HEK293 (cell line): ENCODE measurements around the gene P4HA2.

ENCODE experiments used
- CTCF ChIA-PET: fragments of 350-600 bp; formaldehyde crosslinking; extraction: SDS; loops from one replicate; lab custom pipeline; 2021; ENCODE audit warnings: antibody characterized with exemption; lab: Yijun Ruan, JAX
- POLR2A ChIA-PET: fragments of 300-600 bp; formaldehyde crosslinking; extraction: SDS; loops from one replicate; lab custom pipeline; 2020; ENCODE audit warnings: antibody characterized with exemption, inconsistent platforms; lab: Yijun Ruan, JAX
- H3K27ac ChIP-seq: fragments of 200-500 bp; sonication (Bioruptor generic); 2 replicates; pipeline ENCODE4 v1.5.1; 2014; ENCODE audit warnings: low read depth, low read length, control low read depth, inconsistent platforms; ENCODE audit errors: extremely low read depth
- H3K36me3 ChIP-seq, 2 experiments: fragments of 200-500 bp in 1 of 2; sonication (Bioruptor generic) in 1 of 2; 1 replicate in 1 of 2; 2 replicates in 1 of 2; pipeline ENCODE4 v1.5.1; 2014 to 2017; ENCODE audit warnings: inconsistent platforms in 2 of 2, low read length in 2 of 2; ENCODE audit not compliant: control insufficient read depth in 2 of 2, insufficient read depth in 1 of 2
- H3K4me1 ChIP-seq: fragments of 200-500 bp; sonication (Bioruptor generic); 2 replicates; pipeline ENCODE4 v1.5.1; 2014; ENCODE audit warnings: mild to moderate bottlenecking, low read length, inconsistent platforms; ENCODE audit not compliant: control insufficient read depth, insufficient read depth
- H3K4me3 ChIP-seq: 2 replicates; pipeline ENCODE4 v1.5.1; 2011; ENCODE audit warnings: low read depth, mild to moderate bottlenecking, control low read depth, low read length, moderate library complexity
- H3K9me3 ChIP-seq: fragments of 200-500 bp; sonication (Bioruptor generic); 2 replicates; pipeline ENCODE4 v1.5.1; 2014; ENCODE audit warnings: low read depth, low read length, inconsistent platforms; ENCODE audit not compliant: control insufficient read depth, insufficient read depth
- ATF2 ChIP-seq: fragments of 450-650 bp; formaldehyde crosslinking; IDR thresholded peaks from 2 replicates; pipeline ENCODE4 v1.5.1; 2016; ENCODE audit warnings: missing biosample characterization, missing genetic modification characterization, low read depth
- FEZF1 ChIP-seq: fragments of 450-650 bp; formaldehyde crosslinking; IDR thresholded peaks from 2 replicates; pipeline ENCODE4 v1.5.1; 2016; ENCODE audit warnings: missing biosample characterization, missing genetic modification characterization
- GLI4 ChIP-seq: fragments of 450-650 bp; formaldehyde crosslinking; IDR thresholded peaks from 2 replicates; pipeline ENCODE4 v1.5.1; 2016; ENCODE audit warnings: missing biosample characterization, missing genetic modification characterization
- HOXA7 ChIP-seq: sonication (generic); formaldehyde crosslinking; IDR thresholded peaks from 2 replicates; pipeline ENCODE4 v1.8.1; 2022; ENCODE audit warnings: missing genetic modification reagents, borderline replicate concordance
- KLF16 ChIP-seq: fragments of 450-650 bp; formaldehyde crosslinking; IDR thresholded peaks from 2 replicates; pipeline ENCODE4 v1.5.1; 2017; ENCODE audit warnings: missing biosample characterization, missing genetic modification characterization
- OSR2 ChIP-seq: fragments of 450-650 bp; formaldehyde crosslinking; IDR thresholded peaks from 2 replicates; pipeline ENCODE4 v1.5.1; 2016; ENCODE audit warnings: missing biosample characterization, missing genetic modification characterization
- PRDM1 ChIP-seq: fragments of 450-650 bp; formaldehyde crosslinking; IDR thresholded peaks from 2 replicates; pipeline ENCODE4; 2016; ENCODE audit warnings: missing biosample characterization, missing genetic modification characterization
- SCRT2 ChIP-seq: fragments of 450-650 bp; formaldehyde crosslinking; IDR thresholded peaks from 2 replicates; pipeline ENCODE4 v1.5.1; 2016; ENCODE audit warnings: missing biosample characterization, missing genetic modification characterization
- SP2 ChIP-seq: fragments of 450-650 bp; formaldehyde crosslinking; IDR thresholded peaks from 2 replicates; pipeline ENCODE4 v1.5.1; 2016; ENCODE audit warnings: missing biosample characterization, missing genetic modification characterization
- ZBTB1 ChIP-seq: fragments of 450-650 bp; formaldehyde crosslinking; IDR thresholded peaks from 2 replicates; pipeline ENCODE4 v1.5.1; 2016; ENCODE audit warnings: missing biosample characterization, missing genetic modification characterization
- ZBTB7A ChIP-seq: fragments of 450-650 bp; formaldehyde crosslinking; IDR thresholded peaks from 2 replicates; pipeline ENCODE4 v1.5.1; 2016; ENCODE audit warnings: low read depth, missing biosample characterization, missing genetic modification characterization
- ZNF132 ChIP-seq: fragments of 450-650 bp; formaldehyde crosslinking; IDR thresholded peaks from 2 replicates; pipeline ENCODE4 v1.5.1; 2017; ENCODE audit warnings: missing biosample characterization, missing genetic modification characterization, borderline replicate concordance
- ZNF133 ChIP-seq: fragments of 450-650 bp; formaldehyde crosslinking; IDR thresholded peaks from 2 replicates; pipeline ENCODE4 v1.5.1; 2016; ENCODE audit warnings: missing biosample characterization, missing genetic modification characterization
- ZNF214 ChIP-seq: fragments of 450-650 bp; formaldehyde crosslinking; IDR thresholded peaks from 2 replicates; pipeline ENCODE4 v1.5.1; 2017; ENCODE audit warnings: missing biosample characterization, mild to moderate bottlenecking, missing genetic modification characterization, borderline replicate concordance
- ZNF24 ChIP-seq: fragments of 450-650 bp; formaldehyde crosslinking; IDR thresholded peaks from 2 replicates; pipeline ENCODE4 v1.5.1; 2016; ENCODE audit warnings: missing biosample characterization, missing genetic modification characterization
- ZNF266 ChIP-seq: fragments of 450-650 bp; formaldehyde crosslinking; IDR thresholded peaks from 2 replicates; pipeline ENCODE4 v1.5.1; 2016; ENCODE audit warnings: missing biosample characterization, missing genetic modification characterization, low read depth
- ZNF416 ChIP-seq: fragments of 450-650 bp; formaldehyde crosslinking; IDR thresholded peaks from 2 replicates; pipeline ENCODE4 v1.5.1; 2016; ENCODE audit warnings: missing biosample characterization, missing genetic modification characterization
- ZNF426 ChIP-seq: fragments of 450-650 bp; formaldehyde crosslinking; IDR thresholded peaks from 2 replicates; pipeline ENCODE4 v1.5.1; 2017; ENCODE audit warnings: missing biosample characterization, missing genetic modification characterization, mild to moderate bottlenecking, inconsistent platforms, moderate library complexity
- ZNF510 ChIP-seq: fragments of 450-650 bp; formaldehyde crosslinking; IDR thresholded peaks from 2 replicates; pipeline ENCODE4 v1.5.1; 2018; ENCODE audit warnings: mild to moderate bottlenecking, missing genetic modification characterization, missing biosample characterization; ENCODE audit not compliant: insufficient replicate concordance
- ZNF521 ChIP-seq: fragments of 450-650 bp; formaldehyde crosslinking; IDR thresholded peaks from 2 replicates; pipeline ENCODE4 v1.5.1; 2017; ENCODE audit warnings: missing biosample characterization, mild to moderate bottlenecking, missing genetic modification characterization
- ZNF555 ChIP-seq: fragments of 450-650 bp; formaldehyde crosslinking; conservative IDR thresholded peaks from 2 replicates; pipeline ENCODE4 v1.5.1; 2017; ENCODE audit warnings: missing biosample characterization, mild to moderate bottlenecking, missing genetic modification characterization, inconsistent platforms
- ZNF621 ChIP-seq: fragments of 450-650 bp; formaldehyde crosslinking; IDR thresholded peaks from 2 replicates; pipeline ENCODE4 v1.5.1; 2017; ENCODE audit warnings: missing biosample characterization, missing genetic modification characterization
- ZNF660 ChIP-seq: fragments of 450-650 bp; IDR thresholded peaks from 2 replicates; pipeline ENCODE4 v1.5.1; 2018; ENCODE audit warnings: missing biosample characterization, mild to moderate bottlenecking, missing genetic modification characterization
- ZNF776 ChIP-seq: fragments of 450-650 bp; formaldehyde crosslinking; IDR thresholded peaks from 2 replicates; pipeline ENCODE4 v1.5.0; 2017; ENCODE audit warnings: missing biosample characterization, missing genetic modification characterization, borderline replicate concordance
- ZXDB ChIP-seq: fragments of 450-650 bp; formaldehyde crosslinking; IDR thresholded peaks from 2 replicates; pipeline ENCODE4 v1.5.1; 2016; ENCODE audit warnings: missing biosample characterization, missing genetic modification characterization
- TF ChIP-seq, protein P1 (sequence below): fragments of 450-650 bp; formaldehyde crosslinking; IDR thresholded peaks from 2 replicates; pipeline ENCODE4 v1.5.1; 2016; ENCODE audit warnings: missing biosample characterization, missing genetic modification characterization
- TF ChIP-seq, protein P2 (sequence below): fragments of 450-650 bp; formaldehyde crosslinking; IDR thresholded peaks from 2 replicates; pipeline ENCODE4 v1.5.1; 2016; ENCODE audit warnings: missing biosample characterization, missing genetic modification characterization
- TF ChIP-seq, protein P3 (sequence below): fragments of 450-650 bp; IDR thresholded peaks from 2 replicates; pipeline ENCODE4 v1.5.1; 2018; ENCODE audit warnings: missing biosample characterization, mild to moderate bottlenecking, missing genetic modification characterization

The P4HA2 gene

GRCh38 chr5:132193165-132193694 is 34.4 kb downstream of the P4HA2 start:
- Histone ChIP-seq H3K4me3 (no peak overlapping the region), H3K4me1 (no peaks in the 10 kb centered on the region), H3K9me3 (no peaks in the 10 kb centered on the region), H3K36me3 (peaks cover 0 to 40% of the 10 kb centered on the region in 2 experiments; a peak in 2 of 3 replicates), H3K27ac (no peak overlapping the region)
- POLR2A ChIA-PET = interaction anchor here (0.7 kb wide), 1 partner anchor 485 kb away, joined by 4 read pairs; no protein-coding TSS in a partner anchor
- no peak for TF ChIP-seq ZNF416 (tag by site-specific recombination)
- TF ChIP-seq, protein P1, sequence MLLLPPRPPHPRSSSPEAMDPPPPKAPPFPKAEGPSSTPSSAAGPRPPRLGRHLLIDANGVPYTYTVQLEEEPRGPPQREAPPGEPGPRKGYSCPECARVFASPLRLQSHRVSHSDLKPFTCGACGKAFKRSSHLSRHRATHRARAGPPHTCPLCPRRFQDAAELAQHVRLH = no peak
- TF ChIP-seq ZNF266 (tag by site-specific recombination) = no peak
- TF ChIP-seq, protein P2, sequence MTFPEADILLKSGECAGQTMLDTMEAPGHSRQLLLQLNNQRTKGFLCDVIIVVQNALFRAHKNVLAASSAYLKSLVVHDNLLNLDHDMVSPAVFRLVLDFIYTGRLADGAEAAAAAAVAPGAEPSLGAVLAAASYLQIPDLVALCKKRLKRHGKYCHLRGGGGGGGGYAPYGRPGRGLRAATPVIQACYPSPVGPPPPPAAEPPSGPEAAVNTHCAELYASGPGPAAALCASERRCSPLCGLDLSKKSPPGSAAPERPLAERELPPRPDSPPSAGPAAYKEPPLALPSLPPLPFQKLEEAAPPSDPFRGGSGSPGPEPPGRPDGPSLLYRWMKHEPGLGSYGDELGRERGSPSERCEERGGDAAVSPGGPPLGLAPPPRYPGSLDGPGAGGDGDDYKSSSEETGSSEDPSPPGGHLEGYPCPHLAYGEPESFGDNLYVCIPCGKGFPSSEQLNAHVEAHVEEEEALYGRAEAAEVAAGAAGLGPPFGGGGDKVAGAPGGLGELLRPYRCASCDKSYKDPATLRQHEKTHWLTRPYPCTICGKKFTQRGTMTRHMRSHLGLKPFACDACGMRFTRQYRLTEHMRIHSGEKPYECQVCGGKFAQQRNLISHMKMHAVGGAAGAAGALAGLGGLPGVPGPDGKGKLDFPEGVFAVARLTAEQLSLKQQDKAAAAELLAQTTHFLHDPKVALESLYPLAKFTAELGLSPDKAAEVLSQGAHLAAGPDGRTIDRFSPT = no peak
- TF ChIP-seq ZNF555 (tag by site-specific recombination) = no peak
- no peak for TF ChIP-seq ZNF214 (tag by site-specific recombination)
- TF ChIP-seq ZNF621 (tag by site-specific recombination) = no peak
- TF ChIP-seq ZNF132 (tag by site-specific recombination) = no peak
- no peak for TF ChIP-seq ZNF510
- no peak for TF ChIP-seq SCRT2
- no peak for TF ChIP-seq ZNF521 (tag by site-specific recombination)
- TF ChIP-seq, protein P3, sequence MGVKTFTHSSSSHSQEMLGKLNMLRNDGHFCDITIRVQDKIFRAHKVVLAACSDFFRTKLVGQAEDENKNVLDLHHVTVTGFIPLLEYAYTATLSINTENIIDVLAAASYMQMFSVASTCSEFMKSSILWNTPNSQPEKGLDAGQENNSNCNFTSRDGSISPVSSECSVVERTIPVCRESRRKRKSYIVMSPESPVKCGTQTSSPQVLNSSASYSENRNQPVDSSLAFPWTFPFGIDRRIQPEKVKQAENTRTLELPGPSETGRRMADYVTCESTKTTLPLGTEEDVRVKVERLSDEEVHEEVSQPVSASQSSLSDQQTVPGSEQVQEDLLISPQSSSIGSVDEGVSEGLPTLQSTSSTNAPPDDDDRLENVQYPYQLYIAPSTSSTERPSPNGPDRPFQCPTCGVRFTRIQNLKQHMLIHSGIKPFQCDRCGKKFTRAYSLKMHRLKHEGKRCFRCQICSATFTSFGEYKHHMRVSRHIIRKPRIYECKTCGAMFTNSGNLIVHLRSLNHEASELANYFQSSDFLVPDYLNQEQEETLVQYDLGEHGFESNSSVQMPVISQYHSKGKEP = no peak
- TF ChIP-seq ZNF24 (tag by site-specific recombination) = no peak
- no peak for TF ChIP-seq KLF16 (tag by site-specific recombination)
- no peak for TF ChIP-seq ZBTB7A (tag by site-specific recombination)
- TF ChIP-seq ZBTB1 (tag by site-specific recombination) = no peak
- no peak for TF ChIP-seq SP2 (tag by site-specific recombination)
- no peak for TF ChIP-seq ATF2 (tag by site-specific recombination)
- TF ChIP-seq HOXA7 = no peak
- TF ChIP-seq PRDM1 (tag by site-specific recombination) = no peak
- CTCF ChIA-PET = interaction anchor here (0.6 to 1.8 kb wide), 3 partner anchors 11 to 45 kb away, joined by 3 to 9 read pairs (median 3); no protein-coding TSS in a partner anchor

GRCh38 chr5:132190161-132190817 is 37.4 kb downstream of the P4HA2 start:
- Histone ChIP-seq H3K36me3 (peaks cover 0 to 29% of the 10 kb centered on the region in 2 experiments; a peak in 1 of 3 replicates), H3K27ac (no peak overlapping the region), H3K9me3 (no peaks in the 10 kb centered on the region), H3K4me1 (no peaks in the 10 kb centered on the region), H3K4me3 (no peak overlapping the region)
- ChIA-PET POLR2A (no interaction called here), CTCF (interaction anchor here (0.6 to 2.6 kb wide), 30 partner anchors 10 to 612 kb away, joined by 3 to 38 read pairs (median 4); partner anchors contain the start of genes P4HA2 and SLC22A4)
- TF ChIP-seq ZNF660 (tag by site-specific recombination) = 0 out of 2 replicates have a peak, but pooled peaks have one; percentile 70
- no peak for TF ChIP-seq ZNF426 (tag by site-specific recombination)
- TF ChIP-seq OSR2 (tag by site-specific recombination) = no peak
- no peak for TF ChIP-seq GLI4 (tag by site-specific recombination)
- TF ChIP-seq ZNF776 (tag by site-specific recombination) = no peak
- no peak for TF ChIP-seq ZNF133 (tag by site-specific recombination)
- TF ChIP-seq, protein P2 = no peak
- TF ChIP-seq FEZF1 = no peak
- TF ChIP-seq ZNF24 (tag by site-specific recombination) = no peak
- 0 out of 2 replicates have a peak, but pooled peaks have one; percentile 19 for TF ChIP-seq ZXDB (tag by site-specific recombination)
